SJSA1 (cell line): ENCODE data around the gene COL23A1. TPM values are rescaled to one million over a fixed set of nuclear protein-coding genes. Genes with fewer than 3 reads are reported as not detected.
"Not testable (repeated sequence)": the region's sequence is repeated elsewhere in the genome, so short reads cannot be mapped to it uniquely, and the experiment has no call there.

Experiments used
- DNase-seq, 2 experiments: peaks; one replicate each; pipeline ENCODE4 v3.0.0-alpha.2; 2015 to 2020; ENCODE audit warnings: low spot score in 2 of 2, low read depth in 1 of 2
- H3K27ac ChIP-seq: fragments of 250-450 bp; sonication (Bioruptor Pico); 2 replicates; pipeline ENCODE4 v1.5.1; 2020; ENCODE audit warnings: mild to moderate bottlenecking, moderate library complexity
- H3K27me3 ChIP-seq: fragments of 250-450 bp; sonication (Bioruptor Pico); replicated peaks from 2 replicates; pipeline ENCODE4 v1.5.1; 2020; ENCODE audit warnings: mild to moderate bottlenecking, moderate library complexity
- H3K36me3 ChIP-seq: fragments of 250-450 bp; sonication (Bioruptor Pico); 2 replicates; pipeline ENCODE4 v1.5.1; 2020; ENCODE audit warnings: mild to moderate bottlenecking
- H3K4me1 ChIP-seq: fragments of 250-450 bp; sonication (Bioruptor Pico); replicated peaks from 2 replicates; pipeline ENCODE4 v1.6.1; 2021; ENCODE audit warnings: mild to moderate bottlenecking
- H3K4me3 ChIP-seq: fragments of 250-450 bp; sonication (Bioruptor Pico); 2 replicates; pipeline ENCODE4 v1.5.1; 2020; ENCODE audit warnings: mild to moderate bottlenecking
- H3K9me3 ChIP-seq: fragments of 250-450 bp; sonication (Bioruptor Pico); replicated peaks from 2 replicates; pipeline ENCODE4 v1.5.1; 2020; ENCODE audit warnings: mild to moderate bottlenecking
- total RNA-seq: library from RNA; depleted of rRNA; stranded (reverse); fragments of >200 nt; shearing (Covaris generic); gene quantifications from 2 replicates; pipeline ENCODE4 v1.2.3, GENCODE V29; 2014

Gene COL23A1
- total RNA-seq, 1 experiment from 2014 or later = not detected

DNA sequence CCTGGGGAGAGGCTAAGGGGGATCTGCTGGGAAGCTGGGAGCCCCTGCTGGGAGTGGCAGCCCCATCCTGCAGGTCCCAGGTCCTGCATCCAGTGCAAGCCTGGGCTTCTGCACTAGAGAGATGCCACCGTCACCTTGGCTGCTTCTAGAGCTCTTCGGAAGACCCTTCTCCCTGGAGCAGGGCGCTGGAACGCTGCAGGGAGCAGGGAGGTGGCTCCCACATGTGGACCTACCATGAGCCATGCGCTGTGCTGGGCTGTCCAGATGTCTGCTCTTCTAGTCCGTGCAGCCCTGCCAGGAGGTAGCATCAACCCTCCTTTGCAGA lies 266.7 kb downstream of the COL23A1 start:
- Histone ChIP-seq H3K4me1 (no peaks in the 10 kb centered on the region), H3K9me3 (peaks cover 51% of the 10 kb centered on the region), H3K4me3 (no peak overlapping the region), H3K27me3 (no peaks in the 10 kb centered on the region), H3K36me3 (no peaks in the 10 kb centered on the region), H3K27ac (no peak overlapping the region)
- DNase-seq = no peak

DNA sequence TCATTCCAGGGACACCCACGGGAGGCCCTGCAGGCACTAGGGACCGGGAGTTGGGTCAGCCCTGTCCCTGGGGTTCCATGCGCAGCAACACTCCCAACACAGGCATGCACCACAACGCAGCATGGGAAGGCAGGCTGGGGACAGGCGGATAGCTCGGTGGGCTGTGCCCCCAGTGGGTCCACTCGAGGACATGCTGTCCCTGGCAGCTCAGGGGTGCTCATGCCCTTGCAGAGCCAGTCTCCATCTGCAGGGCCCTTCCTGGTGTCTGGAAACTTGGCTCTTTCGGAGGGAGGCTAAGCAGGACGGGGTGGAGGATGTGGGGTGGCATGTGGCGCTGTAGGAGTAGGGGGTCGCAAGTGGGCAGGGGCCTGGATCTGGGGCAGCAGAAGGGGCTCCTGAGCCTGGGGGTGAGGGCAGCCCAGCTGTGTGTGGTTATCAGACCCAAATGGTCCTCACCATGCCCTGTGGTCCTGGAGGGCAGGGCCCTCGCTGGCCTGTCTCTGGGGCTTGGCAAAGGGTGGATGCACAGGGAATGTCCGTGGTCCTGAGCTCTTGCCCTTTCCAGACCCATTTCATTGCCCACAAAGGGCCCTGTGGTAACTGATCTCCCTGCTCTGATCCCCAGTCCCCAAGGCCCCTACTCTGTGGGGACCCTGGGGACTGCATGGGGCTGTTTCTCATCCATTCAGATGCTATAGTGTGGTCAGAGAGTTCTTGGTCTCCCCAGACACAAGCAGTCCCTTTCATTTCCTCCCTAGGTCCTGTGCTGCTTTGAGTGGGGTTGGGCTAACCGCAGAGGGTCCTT lies 267.3 kb downstream of the COL23A1 start:
- Histone ChIP-seq H3K9me3 (peaks cover 50% of the 10 kb centered on the region), H3K36me3 (no peaks in the 10 kb centered on the region), H3K27ac (no peak overlapping the region), H3K4me1 (no peaks in the 10 kb centered on the region), H3K27me3 (no peaks in the 10 kb centered on the region), H3K4me3 (no peak overlapping the region)
- no peak for DNase-seq

DNA sequence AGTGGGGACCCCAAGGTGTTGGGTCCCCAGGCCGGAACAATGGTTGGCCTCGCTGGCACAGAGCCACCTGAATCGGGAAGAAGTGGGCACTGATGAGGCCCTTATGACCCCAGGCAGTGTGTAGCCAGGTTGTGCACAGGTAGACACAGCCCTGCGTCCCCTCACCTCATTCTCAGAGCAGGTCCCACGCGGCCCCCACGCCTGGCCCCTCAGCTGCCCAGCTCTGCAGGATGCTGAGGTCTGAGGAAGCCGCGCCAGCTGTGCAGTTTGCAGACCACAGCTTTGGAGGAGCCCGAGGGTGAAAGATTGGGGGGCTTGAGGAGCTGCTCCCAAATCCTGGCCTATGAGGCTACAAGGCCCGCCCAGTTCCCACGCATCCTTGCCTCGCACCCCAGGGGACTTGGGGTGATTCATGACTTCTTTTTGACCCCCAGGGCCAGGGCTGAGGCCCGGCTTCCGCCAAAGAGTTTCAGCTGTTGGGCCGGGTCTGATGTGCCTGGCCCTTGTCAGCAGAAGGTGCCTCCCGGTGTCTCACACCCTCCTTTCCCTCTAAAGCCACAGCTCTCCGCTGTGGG lies 269.8 kb downstream of the COL23A1 start:
- no peak overlapping the region for H3K4me3 ChIP-seq
- H3K4me1 ChIP-seq = no peaks in the 10 kb centered on the region
- peaks cover 29% of the 10 kb centered on the region for H3K9me3 ChIP-seq
- no peaks in the 10 kb centered on the region for H3K27me3 ChIP-seq
- no peak overlapping the region for H3K27ac ChIP-seq
- DNase-seq = no peak
- H3K36me3 ChIP-seq = no peaks in the 10 kb centered on the region

DNA sequence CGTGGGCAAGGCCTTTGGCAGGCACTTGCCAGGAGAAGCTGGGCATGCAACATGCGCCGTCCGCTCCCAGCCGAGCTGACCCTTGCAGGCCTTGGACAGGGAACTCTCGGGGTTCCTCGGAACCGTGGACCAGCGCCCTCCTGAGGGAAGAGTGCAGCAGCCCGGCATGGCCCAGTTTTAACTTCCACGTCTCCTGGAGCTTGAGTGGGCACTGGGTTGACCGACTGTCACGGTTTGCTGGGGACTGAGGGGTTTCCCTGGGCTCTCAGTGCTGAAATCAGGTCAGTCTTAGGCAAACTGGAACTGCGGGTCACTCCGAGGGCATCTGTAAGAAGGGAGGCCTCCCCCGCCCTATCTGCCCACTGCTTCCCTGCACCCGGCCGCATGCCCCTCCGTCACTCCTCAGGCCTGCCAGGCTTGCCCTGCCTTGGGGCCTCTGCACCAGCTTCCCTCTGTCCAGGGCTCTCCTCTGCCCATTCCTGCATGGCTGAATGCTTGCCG lies 270.6 kb downstream of the COL23A1 start:
- peaks cover 33% of the 10 kb centered on the region for H3K9me3 ChIP-seq
- no peak for DNase-seq

DNA sequence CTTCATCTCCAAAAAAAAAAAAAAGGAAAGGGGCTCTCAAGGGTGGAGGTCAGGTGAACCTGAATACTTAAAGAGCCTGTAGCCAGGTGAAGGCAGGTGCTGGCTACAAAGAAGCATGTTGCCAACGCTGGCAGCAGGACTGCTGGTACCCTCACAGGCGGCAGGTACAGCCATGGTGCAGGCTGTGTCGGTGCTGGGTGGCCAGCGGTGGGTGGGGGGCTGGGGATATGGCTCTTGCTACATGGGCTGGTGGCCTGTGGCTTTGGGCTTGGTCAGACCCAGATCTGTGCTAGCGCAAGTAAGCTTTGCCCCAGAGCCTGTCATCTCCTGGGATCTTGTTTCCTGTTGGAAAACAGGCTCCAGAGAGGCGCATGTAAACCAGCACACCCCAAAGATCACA lies 271.3 kb downstream of the COL23A1 start:
- H3K36me3 ChIP-seq = no peaks in the 10 kb centered on the region
- peaks cover 34% of the 10 kb centered on the region for H3K9me3 ChIP-seq
- H3K4me1 ChIP-seq = no peaks in the 10 kb centered on the region
- H3K4me3 ChIP-seq = no peak overlapping the region
- no peak overlapping the region for H3K27ac ChIP-seq
- no peaks in the 10 kb centered on the region for H3K27me3 ChIP-seq
- no peak for DNase-seq

More for the DNA sequence above, 270.6 kb downstream of the COL23A1 start:
- Histone ChIP-seq H3K27ac (no peak overlapping the region), H3K4me3 (no peak overlapping the region), H3K4me1 (no peaks in the 10 kb centered on the region), H3K36me3 (no peaks in the 10 kb centered on the region), H3K27me3 (no peaks in the 10 kb centered on the region)

DNA sequence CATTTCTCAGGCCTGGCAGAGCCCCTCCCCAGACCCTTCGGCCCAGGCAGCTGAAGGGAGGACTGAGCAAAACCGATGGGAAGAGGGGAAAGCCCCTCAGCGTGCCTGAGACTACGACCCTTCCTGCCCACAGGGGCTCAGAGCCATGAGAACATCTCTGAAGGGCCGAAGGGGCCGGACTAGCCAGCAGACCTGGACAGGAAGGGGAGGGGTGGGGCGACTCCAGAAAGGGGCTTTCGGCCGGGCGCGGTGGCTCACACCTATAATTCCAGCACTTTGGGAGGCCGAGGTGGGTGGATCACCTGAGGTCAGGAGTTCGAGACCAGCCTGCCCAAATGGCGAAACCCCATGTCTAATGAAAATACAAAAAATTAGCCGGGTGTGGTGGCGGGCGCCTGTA lies 271.8 kb downstream of the COL23A1 start:
- no peak for DNase-seq
- Histone ChIP-seq H3K36me3 (no peaks in the 10 kb centered on the region), H3K27me3 (no peaks in the 10 kb centered on the region), H3K4me3 (no peak overlapping the region), H3K9me3 (peaks cover 35% of the 10 kb centered on the region), H3K27ac (no peak overlapping the region), H3K4me1 (no peaks in the 10 kb centered on the region)

DNA sequence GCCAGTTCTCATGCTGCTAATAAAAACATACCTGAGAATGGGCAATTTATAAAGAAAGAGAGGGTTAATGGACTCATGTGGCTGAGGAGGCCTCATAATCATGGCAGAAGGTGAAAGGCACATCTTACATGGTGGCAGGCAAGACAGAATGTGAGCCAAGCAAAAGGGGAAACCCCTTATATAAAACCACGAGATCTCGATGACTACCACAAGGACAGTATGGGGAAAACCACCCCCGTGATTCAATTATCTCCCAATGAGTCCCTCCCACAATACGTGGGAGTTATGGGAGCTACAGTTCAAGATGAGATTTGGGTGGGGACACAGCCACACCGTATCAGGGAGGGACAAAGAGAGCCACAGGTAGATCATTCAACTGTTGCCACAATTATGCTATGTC lies 272.5 kb downstream of the COL23A1 start:
- H3K27me3 ChIP-seq, H3K27ac ChIP-seq, DNase-seq, H3K4me3 ChIP-seq, H3K4me1 ChIP-seq, H3K36me3 ChIP-seq: not testable (repeated sequence)
- peaks cover 30% of the 10 kb centered on the region for H3K9me3 ChIP-seq

DNA sequence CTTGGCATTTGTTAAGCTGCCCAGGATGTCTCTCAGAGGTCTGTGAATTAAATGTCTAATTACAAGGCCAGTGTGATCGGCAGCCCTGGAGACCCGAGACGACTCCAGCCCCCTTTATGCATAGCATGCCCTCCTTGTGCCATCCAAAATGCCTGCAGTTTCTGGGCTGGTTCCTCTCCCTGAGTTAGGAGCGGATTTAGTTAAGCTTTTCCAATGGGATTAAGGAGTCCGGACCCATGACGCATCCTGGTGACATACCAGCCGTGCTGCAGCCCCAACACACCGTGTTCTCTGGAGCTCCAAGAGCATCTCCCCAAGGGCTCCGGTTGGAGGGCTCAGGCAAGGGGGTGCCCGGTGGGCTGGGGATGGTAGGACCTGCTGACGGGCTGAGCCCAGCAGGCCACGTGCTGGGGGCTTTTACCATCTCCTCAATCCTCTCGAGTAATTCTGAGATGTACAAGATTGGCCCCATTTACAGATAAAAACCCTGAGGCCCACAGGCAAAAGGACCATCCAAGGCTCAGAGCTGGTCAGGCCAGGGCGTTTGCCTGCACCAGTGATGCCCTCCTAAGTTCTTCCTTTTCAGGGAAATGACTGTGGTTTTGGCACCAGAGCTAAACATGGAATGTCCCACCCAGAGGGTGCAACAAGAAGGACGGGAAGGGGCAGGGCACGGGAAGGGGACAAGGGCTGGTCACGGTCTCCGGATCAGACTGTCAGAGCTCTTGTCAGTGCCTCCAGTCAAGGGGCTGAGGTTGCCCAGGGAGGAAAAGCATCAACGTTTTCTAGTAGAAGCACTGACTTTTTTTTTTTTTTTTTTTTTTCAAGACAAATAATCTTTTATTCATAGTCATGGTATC lies 275.0 kb downstream of the COL23A1 start:
- Histone ChIP-seq H3K27ac (no peak overlapping the region), H3K27me3 (no peaks in the 10 kb centered on the region), H3K9me3 (peaks cover 25% of the 10 kb centered on the region), H3K36me3 (no peaks in the 10 kb centered on the region), H3K4me3 (no peak overlapping the region), H3K4me1 (no peaks in the 10 kb centered on the region)
- no peak for DNase-seq

DNA sequence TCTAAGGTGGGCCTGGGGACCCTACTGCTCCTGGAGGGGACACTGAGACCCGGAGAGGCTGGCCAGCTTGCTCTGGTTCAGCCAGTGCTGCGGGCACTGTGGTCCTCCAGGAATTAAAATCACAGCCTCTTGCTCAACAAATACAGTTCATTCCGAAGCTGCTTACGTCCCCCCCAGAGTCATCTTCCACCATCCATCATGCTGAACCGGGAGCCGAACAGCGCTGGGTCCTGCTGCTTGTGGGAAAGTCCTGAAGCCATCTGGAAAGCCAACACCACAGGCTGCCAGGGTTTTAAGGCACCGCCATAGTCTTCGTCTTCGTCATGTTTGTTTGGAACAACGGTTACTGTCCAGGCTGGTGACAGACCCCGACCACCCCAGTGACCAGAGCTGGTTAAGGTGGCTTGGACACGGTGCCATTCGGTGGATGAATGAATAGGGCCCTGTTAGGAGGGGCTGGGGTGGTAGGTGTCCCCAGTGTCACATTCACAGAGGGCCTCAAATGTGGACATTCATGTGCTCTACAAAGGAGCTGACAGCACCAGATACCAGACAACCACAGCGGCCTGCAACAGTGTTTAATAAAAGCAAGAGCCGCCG lies 276.0 kb downstream of the COL23A1 start:
- peaks cover 23% of the 10 kb centered on the region for H3K9me3 ChIP-seq
- DNase-seq = no peak
- no peaks in the 10 kb centered on the region for H3K36me3 ChIP-seq
- no peaks in the 10 kb centered on the region for H3K27me3 ChIP-seq
- no peak overlapping the region for H3K4me3 ChIP-seq
- H3K27ac ChIP-seq = no peak overlapping the region
- no peaks in the 10 kb centered on the region for H3K4me1 ChIP-seq

DNA sequence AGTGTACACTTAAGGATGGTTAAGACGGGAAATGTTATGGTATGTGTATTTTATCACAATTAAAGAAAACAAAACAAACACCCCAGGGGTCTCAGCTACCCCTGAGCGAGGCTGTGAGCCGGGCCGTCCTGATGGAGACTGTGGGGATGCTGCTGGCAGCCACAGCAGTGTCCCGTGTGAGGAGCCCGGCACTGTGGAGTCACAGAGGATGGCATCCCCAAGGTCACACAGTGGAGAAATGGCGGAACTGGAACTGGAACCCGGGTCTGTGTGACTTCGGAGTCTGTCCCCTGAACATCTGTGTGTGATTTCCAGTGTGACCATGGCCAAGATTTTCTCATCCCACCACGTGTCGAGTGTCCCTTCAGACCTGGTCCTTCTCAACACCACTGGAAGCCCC lies 276.9 kb downstream of the COL23A1 start:
- no peak overlapping the region for H3K27ac ChIP-seq
- H3K9me3 ChIP-seq = peaks cover 28% of the 10 kb centered on the region
- H3K27me3 ChIP-seq = no peaks in the 10 kb centered on the region
- no peaks in the 10 kb centered on the region for H3K36me3 ChIP-seq
- H3K4me1 ChIP-seq = no peaks in the 10 kb centered on the region
- no peak overlapping the region for H3K4me3 ChIP-seq
- no peak for DNase-seq

DNA sequence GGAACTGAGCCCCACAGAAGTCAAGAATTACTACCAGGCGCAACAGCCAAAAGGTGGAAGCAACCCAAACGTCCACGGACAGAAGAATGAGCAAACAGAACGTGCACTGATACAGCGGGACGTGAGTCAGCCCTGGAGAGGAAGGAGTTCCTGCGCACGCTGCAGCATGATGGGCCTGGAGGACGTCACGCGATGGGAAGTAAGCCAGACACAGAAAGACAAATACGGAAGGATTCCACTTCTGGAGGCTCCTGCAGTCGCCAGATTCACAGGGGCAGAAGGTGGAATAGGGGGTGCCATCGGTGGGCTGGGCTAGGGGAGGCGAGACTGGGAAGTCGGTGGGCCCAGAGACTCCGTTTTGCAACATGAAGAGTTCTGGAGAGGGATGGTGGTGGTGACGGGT lies 277.3 kb downstream of the COL23A1 start:
- H3K4me3 ChIP-seq = no peak overlapping the region
- H3K27ac ChIP-seq = no peak overlapping the region
- no peaks in the 10 kb centered on the region for H3K36me3 ChIP-seq
- no peaks in the 10 kb centered on the region for H3K27me3 ChIP-seq
- H3K4me1 ChIP-seq = no peaks in the 10 kb centered on the region
- peaks cover 26% of the 10 kb centered on the region for H3K9me3 ChIP-seq
- DNase-seq = no peak

DNA sequence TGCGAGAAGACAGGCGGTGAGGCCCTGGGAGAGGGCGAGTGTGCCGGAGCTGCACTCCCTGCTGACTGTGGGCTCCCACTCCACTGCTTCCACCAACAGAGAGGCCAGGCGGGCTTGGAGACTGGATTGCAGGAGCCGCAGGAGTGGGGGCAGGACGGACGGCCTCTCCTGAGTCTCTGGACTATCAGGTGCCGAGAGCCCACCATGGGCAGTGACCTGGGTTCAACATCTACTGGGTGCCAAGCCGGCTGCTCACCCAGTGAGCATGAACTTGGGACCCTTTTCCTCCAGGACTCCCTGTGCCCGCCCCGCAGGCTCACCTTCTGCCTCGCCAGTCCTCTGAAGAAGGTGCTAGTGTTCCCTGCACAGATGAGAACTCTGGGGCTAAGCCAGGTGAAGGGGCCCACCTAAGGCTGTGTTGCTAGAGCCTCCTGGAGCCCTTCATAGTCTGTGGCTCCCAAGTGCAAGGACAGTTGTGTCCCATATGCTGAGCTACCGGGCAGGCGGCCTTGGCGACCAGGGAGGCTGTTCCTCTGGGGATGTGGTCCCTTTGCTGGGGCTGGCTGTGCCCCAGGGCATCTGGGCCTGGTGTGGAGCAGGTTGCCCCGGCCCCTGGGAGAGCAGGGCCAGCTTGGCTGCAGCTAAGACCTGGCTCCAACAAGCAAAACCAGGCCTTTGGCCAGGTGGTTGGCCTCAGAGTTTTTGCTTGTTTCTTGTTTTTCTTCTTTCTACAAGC lies 279.9 kb downstream of the COL23A1 start:
- Histone ChIP-seq H3K36me3 (no peaks in the 10 kb centered on the region), H3K4me1 (no peaks in the 10 kb centered on the region), H3K27me3 (no peaks in the 10 kb centered on the region), H3K9me3 (peaks cover 39% of the 10 kb centered on the region), H3K27ac (no peak overlapping the region), H3K4me3 (no peak overlapping the region)
- no peak for DNase-seq

DNA sequence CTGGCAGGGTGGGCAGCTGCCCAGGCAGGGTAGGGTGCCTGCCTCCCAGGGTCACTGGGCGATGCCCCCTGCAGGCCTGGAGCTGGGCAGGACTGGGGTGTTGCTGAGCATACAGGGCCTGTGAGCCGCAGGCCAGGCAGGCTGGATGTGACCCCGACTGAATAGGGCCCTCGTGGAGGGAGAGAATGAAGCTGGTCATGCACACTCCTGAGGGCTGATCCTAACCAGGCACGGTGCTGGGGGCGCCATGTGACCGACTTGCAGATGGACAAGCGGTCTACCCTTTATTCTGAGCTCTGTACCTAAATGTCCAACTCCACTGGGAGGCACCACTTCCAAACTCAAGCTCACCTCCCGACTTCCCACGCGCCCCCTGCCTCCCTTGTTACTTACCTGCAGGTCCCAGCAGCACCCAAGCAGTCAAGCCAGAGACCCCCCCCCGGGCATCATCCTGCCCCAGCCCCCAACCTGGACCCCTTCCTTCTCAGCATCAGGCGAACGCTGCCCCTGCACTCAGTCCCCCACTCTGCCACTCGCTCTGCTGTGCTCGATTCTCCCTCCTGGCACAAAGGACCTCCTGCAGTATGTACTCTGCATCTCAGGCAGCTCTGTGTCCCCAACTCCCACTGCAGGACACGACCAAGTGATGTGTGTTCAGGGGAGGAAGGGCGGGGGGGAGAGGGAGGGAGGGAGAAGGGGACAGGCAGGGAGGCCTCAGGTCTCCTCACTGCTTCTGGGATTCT lies 280.8 kb downstream of the COL23A1 start:
- Histone ChIP-seq H3K9me3 (peaks cover 43% of the 10 kb centered on the region), H3K27ac (no peak overlapping the region), H3K4me3 (no peak overlapping the region), H3K4me1 (no peaks in the 10 kb centered on the region), H3K36me3 (no peaks in the 10 kb centered on the region), H3K27me3 (no peaks in the 10 kb centered on the region)
- DNase-seq = no peak
